ENCODE results near the gene CSAG1. TPM values are rescaled to one million over a fixed set of nuclear protein-coding genes. Genes with fewer than 3 reads are reported as not detected.
"Not testable (repeated sequence)": the region's sequence is repeated elsewhere in the genome, so short reads cannot be mapped to it uniquely, and the experiment has no call there.

CSAG1 gene
- total RNA-seq, 3 donors from 2014 or later = not detected

- no peaks in the 10 kb centered on the region for H3K9me3 Mint-ChIP-seq
- H3K4me1 Mint-ChIP-seq (ENCODE audit: low read depth) = no peaks in the 10 kb centered on the region
- no peak for DNase-seq
- H3K4me3 Mint-ChIP-seq = no peak overlapping the region
- H3K27me3 Mint-ChIP-seq (ENCODE audit: low read depth) = peaks cover 10% of the 10 kb centered on the region
- H3K36me3 Mint-ChIP-seq (ENCODE audit: insufficient read depth) = no peaks in the 10 kb centered on the region
- no peak for ATAC-seq
These were observed 8.1 kb downstream of the CSAG1 start for GRCh38 chrX:152725409-152725808.

GRCh38 chrX:152713815-152714787 lies 19.4 kb downstream of the CSAG1 start, which contains the start of gene MAGEA2B:
Gene MAGEA2B (plus strand): TSS chrX:152714628. CDS start chrX:152717107, 2,479 bp downstream.
- not testable (repeated sequence) for H3K36me3 Mint-ChIP-seq (ENCODE audit: insufficient read depth); H3K4me1 Mint-ChIP-seq (ENCODE audit: low read depth); ATAC-seq; H3K4me3 Mint-ChIP-seq; H3K9me3 Mint-ChIP-seq; DNase-seq; H3K27me3 Mint-ChIP-seq (ENCODE audit: low read depth)

GRCh38 chrX:152713195-152713594 lies 20.3 kb downstream of the CSAG1 start:
- not testable (repeated sequence) for H3K9me3 Mint-ChIP-seq

GRCh38 chrX:152709173-152709572 lies 24.3 kb downstream of the CSAG1 start, which contains the start of gene CSAG2:
Gene CSAG2 (minus strand): TSS chrX:152709273. CDS start chrX:152709112, 161 bp downstream.
- not testable (repeated sequence) for ATAC-seq; H3K27me3 Mint-ChIP-seq (ENCODE audit: low read depth); H3K36me3 Mint-ChIP-seq (ENCODE audit: insufficient read depth); H3K4me1 Mint-ChIP-seq (ENCODE audit: low read depth); DNase-seq; H3K4me3 Mint-ChIP-seq; H3K9me3 Mint-ChIP-seq

More at GRCh38 chrX:152713195-152713594, 20.3 kb downstream of the CSAG1 start:
- H3K4me3 Mint-ChIP-seq; H3K27me3 Mint-ChIP-seq (ENCODE audit: low read depth); H3K36me3 Mint-ChIP-seq (ENCODE audit: insufficient read depth); DNase-seq; H3K4me1 Mint-ChIP-seq (ENCODE audit: low read depth); ATAC-seq: not testable (repeated sequence)

- H3K27me3 Mint-ChIP-seq (ENCODE audit: low read depth); H3K4me3 Mint-ChIP-seq; ATAC-seq; H3K4me1 Mint-ChIP-seq (ENCODE audit: low read depth); H3K36me3 Mint-ChIP-seq (ENCODE audit: insufficient read depth); H3K9me3 Mint-ChIP-seq; DNase-seq: not testable (repeated sequence)
These were observed 27.0 kb downstream of the CSAG1 start for GRCh38 chrX:152706500-152706899.

- H3K27me3 Mint-ChIP-seq (ENCODE audit: low read depth); H3K4me1 Mint-ChIP-seq (ENCODE audit: low read depth); ATAC-seq; H3K9me3 Mint-ChIP-seq; H3K36me3 Mint-ChIP-seq (ENCODE audit: insufficient read depth); H3K4me3 Mint-ChIP-seq; DNase-seq: not testable (repeated sequence)
These were observed 33.1 kb downstream of the CSAG1 start for GRCh38 chrX:152700390-152700789.

- ATAC-seq; H3K9me3 Mint-ChIP-seq; H3K27me3 Mint-ChIP-seq (ENCODE audit: low read depth); H3K36me3 Mint-ChIP-seq (ENCODE audit: insufficient read depth); DNase-seq; H3K4me1 Mint-ChIP-seq (ENCODE audit: low read depth); H3K4me3 Mint-ChIP-seq: not testable (repeated sequence)
These were observed 35.3 kb downstream of the CSAG1 start, which contains the start of gene MAGEA3 for GRCh38 chrX:152697952-152698931. Gene MAGEA3 (plus strand): TSS chrX:152698794. CDS start chrX:152700833, 2,039 bp downstream.

- not testable (repeated sequence) for H3K36me3 Mint-ChIP-seq (ENCODE audit: insufficient read depth); H3K4me1 Mint-ChIP-seq (ENCODE audit: low read depth); H3K9me3 Mint-ChIP-seq; H3K4me3 Mint-ChIP-seq; DNase-seq; H3K27me3 Mint-ChIP-seq (ENCODE audit: low read depth)
- peak in 1 of 2 donors; percentile 38 for ATAC-seq
These were observed 52.5 kb downstream of the CSAG1 start for GRCh38 chrX:152681012-152681411.

Other genes with a start within 250 kb of the CSAG1 start
- not detected for gene GABRQ, start 95.8 kb downstream of the CSAG1 start, total RNA-seq
- under 1 TPM in 1 of 3 donors, not detected in 2; 0.16 TPM for gene MAGEA3, start 34.9 kb downstream of the CSAG1 start, total RNA-seq
- gene CSAG2, start 24.4 kb downstream of the CSAG1 start, total RNA-seq = not detected
- gene MAGEA2B, start 19.1 kb downstream of the CSAG1 start, total RNA-seq = not detected
- not detected for gene MAGEA12, start within 50 bp of the CSAG1 start, total RNA-seq
- not detected for gene MAGEA2, start 20.1 kb upstream of the CSAG1 start, total RNA-seq
- not detected for gene CSAG3, start 25.5 kb upstream of the CSAG1 start, total RNA-seq
- not detected for gene MAGEA6, start 36.0 kb upstream of the CSAG1 start, total RNA-seq
- gene CETN2, start 97.0 kb upstream of the CSAG1 start, total RNA-seq = 1 to 10 TPM; 8.6 to 9.8 (median 9.6) TPM
- gene NSDHL, start 97.3 kb upstream of the CSAG1 start, total RNA-seq = 10 to 100 TPM; 18.3 to 21.4 (median 18.7) TPM
- gene ZNF185, start 164.3 kb upstream of the CSAG1 start, total RNA-seq = under 1 TPM; 0.53 to 0.68 (median 0.61) TPM

Measured in activated T-cell treated with anti-CD3 and anti-CD28 coated beads, Interleukin-2, amount 50 U/mL, for 4 hours (primary cell).